ENCODE data around the gene SEC14L5. TPM values are rescaled to one million over a fixed set of nuclear protein-coding genes. Genes with fewer than 3 reads are reported as not detected.

SEC14L5 gene
- total RNA-seq, 1 donor from 2014 or later = 3.1 TPM

DNA sequence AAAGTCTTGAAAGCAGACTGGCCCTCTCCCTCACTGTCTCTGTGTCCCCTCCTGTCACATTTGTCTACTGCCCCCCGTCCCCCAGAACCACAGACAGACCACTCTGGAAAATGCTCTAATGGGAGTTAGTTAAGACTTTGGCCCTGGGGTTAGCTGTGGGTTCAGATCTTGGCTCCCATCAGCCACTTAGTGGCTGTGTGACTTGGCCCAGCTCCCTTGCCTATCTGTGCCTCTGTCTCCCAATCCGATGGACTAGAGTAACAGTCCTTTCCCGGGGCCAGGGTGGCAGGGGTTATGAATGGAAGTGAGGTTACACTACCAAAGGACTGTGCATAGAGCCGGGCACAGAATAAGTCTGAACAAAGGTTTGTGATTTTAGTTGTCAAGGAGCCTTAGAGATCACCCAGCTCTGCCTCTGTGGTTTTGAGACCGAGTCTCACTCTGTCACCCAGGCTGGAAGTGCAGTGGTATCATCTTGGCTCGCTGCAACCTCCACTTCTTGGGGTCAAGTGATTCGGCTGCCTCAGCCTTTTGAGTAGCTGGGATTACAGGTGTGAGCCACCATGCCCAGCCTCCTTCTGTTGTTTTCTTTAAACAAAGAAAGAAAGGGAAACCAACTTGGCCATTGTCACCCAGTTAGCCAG is 44.9 kb upstream of the SEC14L5 start:
- Mint-ChIP-seq H3K36me3 (ENCODE audit: unreplicated experiment) (no peaks in the 10 kb centered on the region), H3K27me3 (ENCODE audit: unreplicated experiment) (peaks cover 2% of the 10 kb centered on the region), H3K4me3 (ENCODE audit: unreplicated experiment) (no peak overlapping the region), H3K4me1 (ENCODE audit: low read depth, unreplicated experiment) (no peaks in the 10 kb centered on the region), H3K27ac (ENCODE audit: unreplicated experiment) (no peak overlapping the region), H3K9me3 (ENCODE audit: unreplicated experiment) (no peaks in the 10 kb centered on the region)
- TF ChIP-seq, protein P1, sequence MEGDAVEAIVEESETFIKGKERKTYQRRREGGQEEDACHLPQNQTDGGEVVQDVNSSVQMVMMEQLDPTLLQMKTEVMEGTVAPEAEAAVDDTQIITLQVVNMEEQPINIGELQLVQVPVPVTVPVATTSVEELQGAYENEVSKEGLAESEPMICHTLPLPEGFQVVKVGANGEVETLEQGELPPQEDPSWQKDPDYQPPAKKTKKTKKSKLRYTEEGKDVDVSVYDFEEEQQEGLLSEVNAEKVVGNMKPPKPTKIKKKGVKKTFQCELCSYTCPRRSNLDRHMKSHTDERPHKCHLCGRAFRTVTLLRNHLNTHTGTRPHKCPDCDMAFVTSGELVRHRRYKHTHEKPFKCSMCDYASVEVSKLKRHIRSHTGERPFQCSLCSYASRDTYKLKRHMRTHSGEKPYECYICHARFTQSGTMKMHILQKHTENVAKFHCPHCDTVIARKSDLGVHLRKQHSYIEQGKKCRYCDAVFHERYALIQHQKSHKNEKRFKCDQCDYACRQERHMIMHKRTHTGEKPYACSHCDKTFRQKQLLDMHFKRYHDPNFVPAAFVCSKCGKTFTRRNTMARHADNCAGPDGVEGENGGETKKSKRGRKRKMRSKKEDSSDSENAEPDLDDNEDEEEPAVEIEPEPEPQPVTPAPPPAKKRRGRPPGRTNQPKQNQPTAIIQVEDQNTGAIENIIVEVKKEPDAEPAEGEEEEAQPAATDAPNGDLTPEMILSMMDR (IDR thresholded peaks at IDR 0.05; ENCODE audit: partially characterized antibody, unreplicated experiment) = no peak
- DNase-seq = no peak

DNA sequence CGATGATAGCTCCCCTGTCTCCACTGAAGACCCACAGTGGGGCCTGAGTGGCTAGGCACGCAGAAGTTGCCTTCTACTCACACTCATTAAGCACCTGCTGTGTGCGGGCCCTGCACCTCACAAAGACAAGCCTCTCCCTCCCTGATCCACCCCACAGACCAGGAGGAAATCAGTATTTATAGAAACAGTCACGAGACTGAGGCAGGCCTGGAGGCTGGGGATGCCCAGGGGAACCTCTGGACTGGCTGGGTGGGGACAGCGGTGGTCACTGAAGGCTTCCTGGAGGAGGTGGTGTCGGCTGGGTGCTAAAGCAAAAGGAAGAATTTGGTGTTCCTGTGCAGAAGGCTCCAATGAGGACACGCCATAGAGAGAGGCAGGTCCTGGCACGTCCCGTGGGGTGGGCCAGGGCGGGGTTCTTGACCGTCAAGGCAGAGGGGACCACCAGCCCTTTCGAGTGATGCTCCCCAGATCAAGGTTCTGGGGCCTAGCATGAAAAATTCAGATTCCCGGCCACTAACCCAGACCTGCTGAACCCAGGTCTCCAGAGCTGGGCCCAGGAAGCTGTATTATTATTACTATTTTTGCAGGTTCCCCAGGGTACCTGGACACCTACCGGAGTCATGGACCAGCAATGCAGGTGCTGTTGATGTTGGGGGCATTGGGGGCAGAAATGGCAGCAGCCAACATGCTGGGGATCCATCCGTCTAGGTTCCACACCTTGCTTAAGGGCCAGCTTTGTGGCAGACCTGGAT is 44.2 kb upstream of the SEC14L5 start:
- Mint-ChIP-seq H3K4me3 (ENCODE audit: unreplicated experiment) (no peak overlapping the region), H3K9me3 (ENCODE audit: unreplicated experiment) (no peaks in the 10 kb centered on the region), H3K27ac (ENCODE audit: unreplicated experiment) (no peak overlapping the region), H3K4me1 (ENCODE audit: low read depth, unreplicated experiment) (no peaks in the 10 kb centered on the region), H3K27me3 (ENCODE audit: unreplicated experiment) (peaks cover 2% of the 10 kb centered on the region), H3K36me3 (ENCODE audit: unreplicated experiment) (no peaks in the 10 kb centered on the region)
- no peak for DNase-seq
- TF ChIP-seq, protein P1 (IDR thresholded peaks at IDR 0.05; ENCODE audit: partially characterized antibody, unreplicated experiment) = no peak

- H3K9me3 Mint-ChIP-seq (ENCODE audit: unreplicated experiment) = no peaks in the 10 kb centered on the region
- TF ChIP-seq, protein P1 (IDR thresholded peaks at IDR 0.05; ENCODE audit: partially characterized antibody, unreplicated experiment) = no peak
- H3K36me3 Mint-ChIP-seq (ENCODE audit: unreplicated experiment) = no peaks in the 10 kb centered on the region
- DNase-seq = no peak
- no peaks in the 10 kb centered on the region for H3K4me1 Mint-ChIP-seq (ENCODE audit: low read depth, unreplicated experiment)
- no peak overlapping the region for H3K4me3 Mint-ChIP-seq (ENCODE audit: unreplicated experiment)
- peaks cover 6% of the 10 kb centered on the region for H3K27me3 Mint-ChIP-seq (ENCODE audit: unreplicated experiment)
- no peak overlapping the region for H3K27ac Mint-ChIP-seq (ENCODE audit: unreplicated experiment)
Observed at GRCh38 chr16:4914528-4915225, 43.5 kb upstream of the SEC14L5 start.

GRCh38 chr16:4915226-4915761 is 42.8 kb upstream of the SEC14L5 start:
- Mint-ChIP-seq H3K4me3 (ENCODE audit: unreplicated experiment) (no peak overlapping the region), H3K27ac (ENCODE audit: unreplicated experiment) (no peak overlapping the region), H3K27me3 (ENCODE audit: unreplicated experiment) (peaks cover 6% of the 10 kb centered on the region), H3K9me3 (ENCODE audit: unreplicated experiment) (no peaks in the 10 kb centered on the region), H3K36me3 (ENCODE audit: unreplicated experiment) (no peaks in the 10 kb centered on the region), H3K4me1 (ENCODE audit: low read depth, unreplicated experiment) (no peaks in the 10 kb centered on the region)
- TF ChIP-seq, protein P1 (IDR thresholded peaks at IDR 0.05; ENCODE audit: partially characterized antibody, unreplicated experiment) = no peak
- no peak for DNase-seq
